Panc1 (cell line): ENCODE measurements around the gene DFFA. TPM values are rescaled to one million over a fixed set of nuclear protein-coding genes. Genes with fewer than 3 reads are reported as not detected.

Experiments
- ATAC-seq: fragments of 200-7000 bp; cut with Tn5 transposase; 2 replicates; pipeline ENCODE4 v1.9.1; 2020; ENCODE audit warnings: mild to moderate bottlenecking, moderate library complexity
- BruUV-seq: library from RNA; stranded (reverse); fragments of 400-500 nt; replicated peaks from 2 replicates; lab custom pipeline; 2021; lab: Mats Ljungman, UMichigan
- CTCF ChIA-PET: fragments of 300-600 bp; sonication (Branson Sonifier 250); formaldehyde crosslinking; loops from one replicate; lab custom pipeline; 2022; ENCODE audit warnings: antibody characterized with exemption; lab: Charles Lee
- POLR2A ChIA-PET: fragments of 300-600 bp; sonication (Branson Sonifier 250); formaldehyde crosslinking; loops from one replicate; lab custom pipeline; 2022; ENCODE audit warnings: antibody characterized with exemption; lab: Charles Lee
- DNase-seq: peaks from one replicate; pipeline ENCODE4 v3.0.0-alpha.2; 2010; ENCODE audit warnings: low read depth, low spot score
- H3K27ac ChIP-seq: 2 replicates; pipeline ENCODE4 v1.5.1; 2011; ENCODE audit warnings: mild to moderate bottlenecking, low read length, inconsistent platforms
- H3K27me3 ChIP-seq: fragments of 200-500 bp; sonication (Bioruptor generic); 2 replicates; pipeline ENCODE4 v1.6.0; 2014; ENCODE audit warnings: low read length, inconsistent platforms; ENCODE audit not compliant: control insufficient read depth, insufficient read depth
- H3K36me3 ChIP-seq: fragments of 200-500 bp; sonication (Bioruptor generic); 2 replicates; pipeline ENCODE4 v1.5.1; 2014; ENCODE audit warnings: inconsistent platforms, mild to moderate bottlenecking, low read length, moderate library complexity; ENCODE audit not compliant: control insufficient read depth, insufficient read depth
- H3K4me1 ChIP-seq: 2 replicates; pipeline ENCODE4 v1.5.1; 2011; ENCODE audit warnings: inconsistent platforms, mild to moderate bottlenecking, low read length, moderate library complexity; ENCODE audit not compliant: control insufficient read depth, insufficient read depth
- H3K4me3 ChIP-seq, 2 experiments: 2 replicates each; pipeline ENCODE4 v1.5.1; 2011 to 2012; ENCODE audit warnings: low read depth in 2 of 2, low read length in 2 of 2, mild to moderate bottlenecking in 2 of 2, inconsistent platforms in 1 of 2, moderate library complexity in 1 of 2
- H3K9me3 ChIP-seq: fragments of 200-500 bp; sonication (Bioruptor generic); 2 replicates; pipeline ENCODE4 v1.5.1; 2014; ENCODE audit warnings: low read depth, mild to moderate bottlenecking, inconsistent platforms, low read length, moderate library complexity; ENCODE audit not compliant: control insufficient read depth, insufficient read depth
- CTCF ChIP-seq: fragments of 450-650 bp; IDR thresholded peaks from 2 replicates; pipeline ENCODE4 v1.5.1; 2017; ENCODE audit warnings: mild to moderate bottlenecking
- POLR2AphosphoS5 ChIP-seq: IDR thresholded peaks from 2 replicates; pipeline ENCODE4 v1.6.1; 2012; ENCODE audit warnings: mild to moderate bottlenecking, low read depth, low read length, moderate library complexity
- REST ChIP-seq, 2 experiments: IDR thresholded peaks; 2 replicates each; pipeline ENCODE4 v1.6.1; 2011 to 2012; ENCODE audit warnings: low read depth in 2 of 2, control low read depth in 1 of 2, low read length in 1 of 2, mild to moderate bottlenecking in 1 of 2, moderate library complexity in 1 of 2; ENCODE audit not compliant: insufficient read depth in 1 of 2
- SIN3A ChIP-seq: IDR thresholded peaks from 2 replicates; pipeline ENCODE4 v1.6.1; 2012; ENCODE audit warnings: low read depth, mild to moderate bottlenecking, low read length, moderate library complexity, borderline replicate concordance; ENCODE audit not compliant: insufficient read depth
- TCF7L2 ChIP-seq: IDR thresholded peaks from 2 replicates; pipeline ENCODE4 v1.6.1; 2011; ENCODE audit warnings: mild to moderate bottlenecking, low read depth, low read length, inconsistent platforms
- in situ Hi-C: cut with HindIII; loops from 2 replicates; pipeline ENCODE4 v1.10.0; 2016; ENCODE audit warnings: low sequenced_read_pairs, low pct_unique_long_range_greater_than_20kb
- intact Hi-C: fragments of 100-400 bp; cut with micrococcal nuclease; formaldehyde crosslinking; loops from one replicate; pipeline ENCODE4 v1.10.0; 2022; ENCODE audit not compliant: unreplicated experiment
- total RNA-seq: library from RNA; stranded (reverse); gene quantifications from one replicate; pipeline ENCODE4 v1.2.1, GENCODE V29; 2021; ENCODE audit not compliant: unreplicated experiment

The DFFA gene
- total RNA-seq, 1 experiment from 2014 or later = 68.1 TPM

GRCh38 chr1:10495952-10496351 is 23.6 kb upstream of the DFFA start:
- Histone ChIP-seq H3K27ac (no peak overlapping the region), H3K27me3 (no peaks in the 10 kb centered on the region), H3K9me3 (no peaks in the 10 kb centered on the region), H3K4me1 (peaks cover 12% of the 10 kb centered on the region), H3K36me3 (no peaks in the 10 kb centered on the region), H3K4me3 (no peak overlapping the region)
- intact Hi-C loops = loop anchor here (2.0 kb wide), 1 partner anchor 67 kb away; no protein-coding TSS in a partner anchor
- BruUV-seq = no TSS peak
- ChIA-PET POLR2A (no interaction called here), CTCF (no interaction called here)
- DNase-seq (no peak), ATAC-seq (no peak)
- TF ChIP-seq SIN3A (no peak), TCF7L2 (no peak), CTCF (no peak), POLR2AphosphoS5 (no peak), REST (IDR thresholded peaks at IDR 0.05; ENCODE audit: insufficient read depth in 1 of 2, low read depth in 2 of 2, low read length in 1 of 2) (no peak)
- in situ Hi-C loops = no loop called here

GRCh38 chr1:10495475-10495817 is 23.1 kb upstream of the DFFA start:
- H3K4me3 ChIP-seq = no peak overlapping the region
- intact Hi-C loops (loop anchor here (2.0 kb wide), 1 partner anchor 67 kb away; no protein-coding TSS in a partner anchor), in situ Hi-C loops (no loop called here)
- H3K4me1 ChIP-seq = peaks cover 12% of the 10 kb centered on the region
- POLR2A ChIA-PET = no interaction called here
- CTCF ChIA-PET = interaction anchor here (0.6 to 2.0 kb wide), 2 partner anchors 12 to 445 kb away, joined by 4 to 9 read pairs; no protein-coding TSS in a partner anchor
- no peaks in the 10 kb centered on the region for H3K9me3 ChIP-seq
- TF ChIP-seq POLR2AphosphoS5 (no peak), TCF7L2 (no peak), SIN3A (no peak), CTCF (no peak)
- no peaks in the 10 kb centered on the region for H3K27me3 ChIP-seq
- DNase-seq (no peak), ATAC-seq (no peak)
- no TSS peak for BruUV-seq
- peak overlapping the region; percentile 7 for H3K27ac ChIP-seq
- no peaks in the 10 kb centered on the region for H3K36me3 ChIP-seq
